ENCODE results near the gene OPTC. TPM values are rescaled to one million over a fixed set of nuclear protein-coding genes. Genes with fewer than 3 reads are reported as not detected.

Gene OPTC
- total and polyA plus RNA-seq, 2 of the 13 experiments (the other 11 are each of a cell fraction or from before 2014, with no cell fraction given): not detected

DNA sequence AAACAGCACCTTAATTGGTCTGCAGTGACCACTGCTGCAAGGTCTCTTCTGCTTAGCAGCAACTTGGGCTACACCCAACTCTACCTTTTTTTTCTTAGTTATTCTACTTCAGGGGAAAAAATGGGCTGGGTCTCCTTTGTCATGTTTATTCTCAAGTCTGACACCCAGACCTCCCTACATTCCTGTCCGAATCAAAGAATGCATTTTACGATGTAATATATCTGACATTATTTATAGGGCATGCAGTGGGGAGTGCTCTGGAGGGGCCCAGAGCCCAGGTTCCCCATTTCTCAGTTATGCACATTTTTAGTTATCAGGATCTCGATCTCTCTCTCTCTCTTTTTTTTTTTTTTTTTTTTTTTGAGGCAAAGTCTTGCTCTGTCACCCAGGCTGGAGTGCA is 50.5 kb downstream of the OPTC start (continued):
- TF ChIP-seq PAX8 (CRISPR knock-in tag; IDR thresholded peaks at IDR 0.05; ENCODE audit: borderline replicate concordance): no peak
- no peak for TF ChIP-seq HIVEP1 (CRISPR knock-in tag; IDR thresholded peaks at IDR 0.05)
- TF ChIP-seq, protein P1, sequence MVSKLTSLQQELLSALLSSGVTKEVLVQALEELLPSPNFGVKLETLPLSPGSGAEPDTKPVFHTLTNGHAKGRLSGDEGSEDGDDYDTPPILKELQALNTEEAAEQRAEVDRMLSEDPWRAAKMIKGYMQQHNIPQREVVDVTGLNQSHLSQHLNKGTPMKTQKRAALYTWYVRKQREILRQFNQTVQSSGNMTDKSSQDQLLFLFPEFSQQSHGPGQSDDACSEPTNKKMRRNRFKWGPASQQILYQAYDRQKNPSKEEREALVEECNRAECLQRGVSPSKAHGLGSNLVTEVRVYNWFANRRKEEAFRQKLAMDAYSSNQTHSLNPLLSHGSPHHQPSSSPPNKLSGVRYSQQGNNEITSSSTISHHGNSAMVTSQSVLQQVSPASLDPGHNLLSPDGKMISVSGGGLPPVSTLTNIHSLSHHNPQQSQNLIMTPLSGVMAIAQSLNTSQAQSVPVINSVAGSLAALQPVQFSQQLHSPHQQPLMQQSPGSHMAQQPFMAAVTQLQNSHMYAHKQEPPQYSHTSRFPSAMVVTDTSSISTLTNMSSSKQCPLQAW (CRISPR knock-in tag; IDR thresholded peaks at IDR 0.05): no peak
- no peak for TF ChIP-seq ZNF713 (CRISPR knock-in tag; IDR thresholded peaks at IDR 0.05)

DNA sequence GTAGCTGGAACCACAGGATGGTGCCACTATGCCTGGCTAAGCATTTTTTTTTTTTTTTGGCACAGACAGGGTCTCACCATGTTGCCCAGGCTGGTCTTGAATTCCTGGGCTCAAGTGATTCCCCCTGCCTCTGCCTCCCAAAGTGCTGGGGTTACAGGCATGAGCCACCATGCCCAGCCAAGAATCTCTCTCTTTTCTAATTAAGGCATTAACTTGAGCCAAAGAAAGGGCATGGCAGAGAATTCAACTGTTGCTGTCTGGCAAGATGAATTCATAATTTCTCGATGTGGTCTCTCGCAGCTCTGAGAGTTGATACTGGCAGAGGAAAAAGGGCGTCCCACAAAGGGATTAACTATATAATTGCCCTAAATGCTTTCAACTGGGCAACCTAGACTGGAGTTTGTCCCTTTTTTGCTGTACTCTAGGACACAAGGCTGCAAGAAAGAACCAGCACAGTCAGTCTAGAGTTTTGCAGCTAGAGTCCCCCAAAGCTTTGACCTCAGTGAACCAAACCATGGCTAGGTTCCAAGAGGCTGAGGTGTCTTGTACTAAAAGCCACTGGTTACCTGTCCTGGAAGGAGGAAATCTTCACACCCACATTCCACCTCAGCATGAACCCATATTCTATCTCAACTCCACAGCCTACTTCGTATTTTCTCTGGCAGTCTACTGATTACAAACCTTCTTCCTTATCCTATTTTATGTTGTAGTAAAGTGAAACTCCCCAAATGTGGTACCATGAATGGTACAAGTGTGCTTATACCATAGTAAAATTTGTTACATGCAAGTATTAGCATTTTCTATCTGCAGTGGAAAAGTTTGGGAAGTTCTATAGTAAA is 51.2 kb downstream of the OPTC start:
- ChIA-PET CTCF (ENCODE audit: low intra/inter-chr PET ratio, low total read pairs) (no interaction called here), POLR2A (no interaction called here)
- Histone ChIP-seq H3K27me3 (ENCODE audit: control insufficient read depth in 1 of 2, insufficient read depth in 2 of 2, low read length in 2 of 2) (no peaks in the 10 kb centered on the region; a peak in 1 of 5 replicates), H3K4me1 (ENCODE audit: insufficient read depth, low read length) (no peaks in the 10 kb centered on the region), H3K27ac (ENCODE audit: extremely low read length, insufficient read depth, low read length) (no peak overlapping the region), H2AFZ (ENCODE audit: low read length) (no peak overlapping the region), H3K9me3 (ENCODE audit: low read length) (no peaks in the 10 kb centered on the region), H3K9ac (ENCODE audit: insufficient read depth, low read depth, low read length) (no peak overlapping the region), H3K4me3 (replicated peaks in 1 of 3; ENCODE audit: insufficient read depth in 1 of 3, low read depth in 2 of 3, low read length in 3 of 3) (no peak overlapping the region), H3K4me2 (ENCODE audit: low read depth, low read length) (no peak overlapping the region), H4K20me1 (ENCODE audit: insufficient read depth, low read length) (no peaks in the 10 kb centered on the region), H3K79me2 (ENCODE audit: insufficient read depth, low read length) (no peaks in the 10 kb centered on the region), H3K36me3 (replicated peaks in 1 of 2; ENCODE audit: control insufficient read depth in 1 of 2, insufficient read depth in 2 of 2, low read length in 2 of 2) (no peaks in the 10 kb centered on the region)
- in situ Hi-C loops (cut with HindIII; ENCODE audit: extremely low pct_ligation_motif_present, low pct_unique_long_range_greater_than_20kb): no loop called here
- WGBS (ENCODE audit: low lambda C conversion rate): 32% methylated on average over 4 of the region's 4 CpGs
- intact Hi-C loops (cut with micrococcal nuclease; ENCODE audit: unreplicated experiment): no loop called here
- no peak for FAIRE-seq
- no peak for ATAC-seq
- no peak for DNase-seq (ENCODE audit: low spot score)
- no TSS peak for BruUV-seq (replicated peaks)
- TF ChIP-seq, protein P2, sequence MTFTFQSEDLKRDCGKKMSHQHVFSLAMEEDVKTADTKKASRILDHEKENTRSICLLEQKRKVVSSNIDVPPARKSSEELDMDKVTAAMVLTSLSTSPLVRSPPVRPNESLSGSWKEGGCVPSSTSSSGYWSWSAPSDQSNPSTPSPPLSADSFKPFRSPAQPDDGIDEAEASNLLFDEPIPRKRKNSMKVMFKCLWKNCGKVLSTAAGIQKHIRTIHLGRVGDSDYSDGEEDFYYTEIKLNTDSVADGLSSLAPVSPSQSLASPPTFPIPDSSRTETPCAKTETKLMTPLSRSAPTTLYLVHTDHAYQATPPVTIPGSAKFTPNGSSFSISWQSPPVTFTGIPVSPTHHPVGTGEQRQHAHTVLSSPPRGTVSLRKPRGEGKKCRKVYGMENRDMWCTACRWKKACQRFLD (CRISPR knock-in tag; IDR thresholded peaks at IDR 0.05; ENCODE audit: borderline replicate concordance): no peak
- TF ChIP-seq ZNF614 (CRISPR knock-in tag; IDR thresholded peaks at IDR 0.05; ENCODE audit: borderline replicate concordance) (no peak), NRL (CRISPR knock-in tag; IDR thresholded peaks at IDR 0.05; ENCODE audit: borderline replicate concordance) (no peak), SPEN (CRISPR knock-in tag; IDR thresholded peaks at IDR 0.05; ENCODE audit: low read depth) (no peak), AHR (CRISPR knock-in tag; IDR thresholded peaks at IDR 0.05) (no peak), ZNF761 (CRISPR knock-in tag; conservative IDR thresholded peaks at IDR 0.05) (no peak), RFX1 (IDR thresholded peaks at IDR 0.05) (no peak), ZNF556 (CRISPR knock-in tag; IDR thresholded peaks at IDR 0.05; ENCODE audit: borderline replicate concordance) (no peak), AGO1 (IDR thresholded peaks at IDR 0.05; ENCODE audit: low read depth, low read length, poor library complexity, severe bottlenecking) (no peak), ZNF780A (CRISPR knock-in tag; IDR thresholded peaks at IDR 0.05) (no peak), MAZ (IDR thresholded peaks at IDR 0.05; ENCODE audit: borderline replicate concordance, low read depth, low read length) (no peak), MAZ (CRISPR knock-in tag; IDR thresholded peaks at IDR 0.05; ENCODE audit: low read depth) (no peak)
- TF ChIP-seq, protein P3, sequence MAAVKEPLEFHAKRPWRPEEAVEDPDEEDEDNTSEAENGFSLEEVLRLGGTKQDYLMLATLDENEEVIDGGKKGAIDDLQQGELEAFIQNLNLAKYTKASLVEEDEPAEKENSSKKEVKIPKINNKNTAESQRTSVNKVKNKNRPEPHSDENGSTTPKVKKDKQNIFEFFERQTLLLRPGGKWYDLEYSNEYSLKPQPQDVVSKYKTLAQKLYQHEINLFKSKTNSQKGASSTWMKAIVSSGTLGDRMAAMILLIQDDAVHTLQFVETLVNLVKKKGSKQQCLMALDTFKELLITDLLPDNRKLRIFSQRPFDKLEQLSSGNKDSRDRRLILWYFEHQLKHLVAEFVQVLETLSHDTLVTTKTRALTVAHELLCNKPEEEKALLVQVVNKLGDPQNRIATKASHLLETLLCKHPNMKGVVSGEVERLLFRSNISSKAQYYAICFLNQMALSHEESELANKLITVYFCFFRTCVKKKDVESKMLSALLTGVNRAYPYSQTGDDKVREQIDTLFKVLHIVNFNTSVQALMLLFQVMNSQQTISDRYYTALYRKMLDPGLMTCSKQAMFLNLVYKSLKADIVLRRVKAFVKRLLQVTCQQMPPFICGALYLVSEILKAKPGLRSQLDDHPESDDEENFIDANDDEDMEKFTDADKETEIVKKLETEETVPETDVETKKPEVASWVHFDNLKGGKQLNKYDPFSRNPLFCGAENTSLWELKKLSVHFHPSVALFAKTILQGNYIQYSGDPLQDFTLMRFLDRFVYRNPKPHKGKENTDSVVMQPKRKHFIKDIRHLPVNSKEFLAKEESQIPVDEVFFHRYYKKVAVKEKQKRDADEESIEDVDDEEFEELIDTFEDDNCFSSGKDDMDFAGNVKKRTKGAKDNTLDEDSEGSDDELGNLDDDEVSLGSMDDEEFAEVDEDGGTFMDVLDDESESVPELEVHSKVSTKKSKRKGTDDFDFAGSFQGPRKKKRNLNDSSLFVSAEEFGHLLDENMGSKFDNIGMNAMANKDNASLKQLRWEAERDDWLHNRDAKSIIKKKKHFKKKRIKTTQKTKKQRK (IDR thresholded peaks at IDR 0.05; ENCODE audit: low read length): no peak

All from HepG2 (cell line).